H1 (cell line): ENCODE data around the gene UCKL1. TPM values are rescaled to one million over a fixed set of nuclear protein-coding genes. Genes with fewer than 3 reads are reported as not detected.

Experiments
- CEBPB ChIP-seq: IDR thresholded peaks from 2 replicates; pipeline ENCODE4 v1.6.1; 2012; ENCODE audit warnings: low read depth, low read length
- EP300 ChIP-seq, 2 experiments: IDR thresholded peaks; 1 replicate in 1 of 2; 2 replicates in 1 of 2; pipeline ENCODE4 v1.6.1; 2011 to 2012; ENCODE audit warnings: low read depth in 2 of 2, low read length in 2 of 2, mild to moderate bottlenecking in 2 of 2, borderline replicate concordance in 1 of 2, inconsistent platforms in 1 of 2, moderate library complexity in 1 of 2
- MAFK ChIP-seq: IDR thresholded peaks from 2 replicates; pipeline ENCODE4 v1.6.1; 2012; ENCODE audit warnings: low read depth, mild to moderate bottlenecking, improper control_type of control experiment, low read length
- NANOG ChIP-seq: IDR thresholded peaks from 2 replicates; pipeline ENCODE4 v1.6.1; 2011; ENCODE audit warnings: low read length, low read depth, mild to moderate bottlenecking, inconsistent platforms; ENCODE audit not compliant: insufficient read depth, poor library complexity, severe bottlenecking
- POLR2AphosphoS5 ChIP-seq: IDR thresholded peaks from 2 replicates; pipeline ENCODE4 v1.6.1; 2011; ENCODE audit warnings: low read depth, low read length
- TBP ChIP-seq: IDR thresholded peaks from 2 replicates; pipeline ENCODE4 v1.6.1; 2011; ENCODE audit warnings: low read depth, low read length, improper control_type of control experiment
- polyA plus RNA-seq, 7 experiments: library from polyadenylated mRNA; depleted of rRNA in 3 of 7; stranded (reverse) in 5 of 7; unstranded in 2 of 7; fragments of >200 nt in 5 of 7; fragments of 200-250 nt in 2 of 7; gene quantifications; 1 replicate in 5 of 7; 2 replicates in 1 of 7; 4 replicates in 1 of 7; pipeline versions ENCODE4 v1.2.1 to v1.2.3, GENCODE V29; 2011 to 2013; ENCODE audit warnings: missing spikeins in 2 of 7, mixed read lengths in 2 of 7
- total RNA-seq: library from RNA; stranded (reverse); fragmentation: NEBNext Ultra II Directional; extraction: Animal tissue kit (Norgen Biotek cat#: 25700); gene quantifications from 2 replicates; pipeline ENCODE4 v1.2.1, GENCODE V29; 2021
- TF ChIP-seq, protein P1 (sequence below), 3 experiments: IDR thresholded peaks; 1 replicate in 2 of 3; 2 replicates in 1 of 3; pipeline versions ENCODE4 v1.5.1 to v1.6.1; 2011; ENCODE audit warnings: low read length in 3 of 3, mild to moderate bottlenecking in 3 of 3, inconsistent platforms in 2 of 3, low read depth in 1 of 3, moderate library complexity in 1 of 3; ENCODE audit not compliant: insufficient read depth in 1 of 3; ENCODE audit errors: control extremely low read depth in 1 of 3

Gene UCKL1
- total and polyA plus RNA-seq, 2 of the 8 experiments (the other 6 are each of a cell fraction or from before 2014, with no cell fraction given) = 36.5 to 91.2 TPM

DNA sequence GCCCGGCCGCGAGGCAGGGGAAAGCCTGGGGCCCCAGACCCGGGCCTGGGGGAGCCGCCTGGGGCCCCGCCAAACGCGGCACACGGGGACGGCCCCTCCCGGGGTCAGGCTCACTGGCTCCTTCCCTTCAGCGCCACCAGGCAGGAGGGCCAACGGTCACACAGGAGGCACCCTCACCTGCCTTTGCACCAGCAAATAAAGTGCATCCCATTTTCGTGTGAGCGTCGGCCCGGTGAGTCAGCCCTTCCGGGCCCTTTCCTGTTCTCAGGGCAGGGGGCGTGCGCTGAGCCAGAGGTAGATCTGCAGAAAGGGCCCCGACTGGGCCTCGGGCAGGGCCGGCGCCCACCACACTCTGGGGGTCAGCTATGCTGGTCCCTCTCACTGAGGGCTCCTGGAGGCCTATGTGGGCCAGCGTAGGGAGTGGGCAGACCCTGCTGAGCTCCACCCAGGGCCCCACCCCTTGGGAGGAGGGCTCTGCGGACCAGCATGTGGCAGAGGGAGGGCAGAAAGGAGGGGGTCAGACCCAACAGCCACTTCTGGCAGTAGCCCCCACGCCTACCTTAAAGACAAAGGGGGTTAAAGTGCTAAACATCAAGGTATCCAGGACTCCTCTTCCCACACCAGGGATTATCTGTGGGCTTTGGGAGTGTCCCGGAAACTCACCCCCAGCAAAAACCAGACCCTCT is 931 bp upstream of the UCKL1 start (continued):
- TF ChIP-seq EP300 (IDR thresholded peaks at IDR 0.05; ENCODE audit: borderline replicate concordance in 1 of 2, low read depth in 2 of 2, low read length in 2 of 2) = no peak
- no peak for TF ChIP-seq MAFK
- TF ChIP-seq CEBPB = no peak
- no peak; the same call in 1 of the 2 replicates for TF ChIP-seq TBP
- TF ChIP-seq, protein P1, sequence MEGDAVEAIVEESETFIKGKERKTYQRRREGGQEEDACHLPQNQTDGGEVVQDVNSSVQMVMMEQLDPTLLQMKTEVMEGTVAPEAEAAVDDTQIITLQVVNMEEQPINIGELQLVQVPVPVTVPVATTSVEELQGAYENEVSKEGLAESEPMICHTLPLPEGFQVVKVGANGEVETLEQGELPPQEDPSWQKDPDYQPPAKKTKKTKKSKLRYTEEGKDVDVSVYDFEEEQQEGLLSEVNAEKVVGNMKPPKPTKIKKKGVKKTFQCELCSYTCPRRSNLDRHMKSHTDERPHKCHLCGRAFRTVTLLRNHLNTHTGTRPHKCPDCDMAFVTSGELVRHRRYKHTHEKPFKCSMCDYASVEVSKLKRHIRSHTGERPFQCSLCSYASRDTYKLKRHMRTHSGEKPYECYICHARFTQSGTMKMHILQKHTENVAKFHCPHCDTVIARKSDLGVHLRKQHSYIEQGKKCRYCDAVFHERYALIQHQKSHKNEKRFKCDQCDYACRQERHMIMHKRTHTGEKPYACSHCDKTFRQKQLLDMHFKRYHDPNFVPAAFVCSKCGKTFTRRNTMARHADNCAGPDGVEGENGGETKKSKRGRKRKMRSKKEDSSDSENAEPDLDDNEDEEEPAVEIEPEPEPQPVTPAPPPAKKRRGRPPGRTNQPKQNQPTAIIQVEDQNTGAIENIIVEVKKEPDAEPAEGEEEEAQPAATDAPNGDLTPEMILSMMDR (IDR thresholded peaks at IDR 0.05; ENCODE audit: control extremely low read depth in 1 of 3, insufficient read depth in 1 of 3, low read depth in 1 of 3, low read length in 3 of 3) = peak in 1 of 3 experiments; percentile 1; a peak in 1 of 4 replicates
- TF ChIP-seq POLR2AphosphoS5 = peak; percentile 67
- no peak for TF ChIP-seq NANOG
